HEK293T (cell line): ENCODE data around the gene SFSWAP.

Experiments used
- CTBP1 ChIP-seq: fragments of 450-650 bp; IDR thresholded peaks from 2 replicates; pipeline ENCODE4 v1.6.1; 2016; ENCODE audit warnings: borderline replicate concordance
- FOXK2 ChIP-seq: fragments of 450-650 bp; IDR thresholded peaks from 2 replicates; pipeline ENCODE4 v1.6.1; 2016; ENCODE audit warnings: mild to moderate bottlenecking
- FOXM1 ChIP-seq: fragments of 450-650 bp; IDR thresholded peaks from 2 replicates; pipeline ENCODE4 v1.6.1; 2017; ENCODE audit warnings: mild to moderate bottlenecking, borderline replicate concordance
- LEF1 ChIP-seq: fragments of 450-650 bp; IDR thresholded peaks from 2 replicates; pipeline ENCODE4 v1.6.1; 2017; ENCODE audit warnings: mild to moderate bottlenecking, borderline replicate concordance
- NFRKB ChIP-seq: fragments of 450-650 bp; IDR thresholded peaks from 2 replicates; pipeline ENCODE4 v1.6.1; 2016; ENCODE audit warnings: mild to moderate bottlenecking, moderate library complexity
- SUZ12 ChIP-seq: fragments of 450-650 bp; IDR thresholded peaks from 2 replicates; pipeline ENCODE4 v1.6.1; 2016; ENCODE audit warnings: mild to moderate bottlenecking

DNA sequence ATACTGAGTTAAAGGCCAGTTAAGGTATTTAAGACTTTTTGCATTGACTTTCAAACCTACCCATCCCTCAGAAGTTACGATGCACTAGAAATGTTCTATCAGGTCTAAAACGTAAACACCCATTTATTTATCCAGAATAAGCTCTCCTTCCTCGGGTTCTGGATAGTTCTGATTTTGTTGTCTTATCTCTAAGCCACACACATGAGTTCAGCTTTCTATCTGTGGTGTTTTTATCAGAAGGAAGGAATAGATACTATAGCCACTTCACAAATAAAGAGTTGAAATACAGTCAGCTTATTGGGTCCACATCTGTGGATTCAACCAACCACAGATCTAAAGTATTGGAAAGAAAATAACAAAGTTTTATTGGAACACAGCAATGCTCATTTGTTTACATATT is 5.4 kb downstream of the SFSWAP start:
- TF ChIP-seq NFRKB: no peak
- no peak for TF ChIP-seq CTBP1
- TF ChIP-seq FOXM1: no peak
- no peak for TF ChIP-seq SUZ12
- no peak for TF ChIP-seq FOXK2
- no peak for TF ChIP-seq LEF1
